ENCODE data around the gene TENM3.

The TENM3 gene

GRCh38 chr4:182257016-182257415 is 13.8 kb downstream of the TENM3 start:
- Histone ChIP-seq H3K27me3 (ENCODE audit: control insufficient read depth in 1 of 2, insufficient read depth in 2 of 2, low read length in 2 of 2) (no peaks in the 10 kb centered on the region), H3K9ac (ENCODE audit: low read length) (no peak overlapping the region), H3K36me3 (ENCODE audit: insufficient read depth, low read length) (no peaks in the 10 kb centered on the region), H3K9me3 (ENCODE audit: low read length) (no peaks in the 10 kb centered on the region), H3K4me1 (ENCODE audit: insufficient read depth, low read length) (no peaks in the 10 kb centered on the region), H3K4me3 (ENCODE audit: low read depth in 1 of 2, low read length in 2 of 2) (no peak overlapping the region), H3K27ac (ENCODE audit: low read depth, low read length) (no peak overlapping the region)

GRCh38 chr4:182257503-182257902 is 14.3 kb downstream of the TENM3 start:
- H3K36me3 ChIP-seq (ENCODE audit: insufficient read depth, low read length), result no peaks in the 10 kb centered on the region
- H3K9me3 ChIP-seq (ENCODE audit: low read length), result no peaks in the 10 kb centered on the region
- no peaks in the 10 kb centered on the region for H3K4me1 ChIP-seq (ENCODE audit: insufficient read depth, low read length)
- H3K4me3 ChIP-seq (ENCODE audit: low read depth in 1 of 2, low read length in 2 of 2), result no peak overlapping the region
- no peak overlapping the region for H3K27ac ChIP-seq (ENCODE audit: low read depth, low read length)
- no peak overlapping the region for H3K9ac ChIP-seq (ENCODE audit: low read length)
- H3K27me3 ChIP-seq (ENCODE audit: control insufficient read depth in 1 of 2, insufficient read depth in 2 of 2, low read length in 2 of 2), result no peaks in the 10 kb centered on the region

- Histone ChIP-seq H3K4me3 (ENCODE audit: low read depth in 1 of 2, low read length in 2 of 2) (no peak overlapping the region), H3K9me3 (ENCODE audit: low read length) (no peaks in the 10 kb centered on the region), H3K36me3 (ENCODE audit: insufficient read depth, low read length) (no peaks in the 10 kb centered on the region), H3K27me3 (ENCODE audit: control insufficient read depth in 1 of 2, insufficient read depth in 2 of 2, low read length in 2 of 2) (no peaks in the 10 kb centered on the region), H3K4me1 (ENCODE audit: insufficient read depth, low read length) (no peaks in the 10 kb centered on the region), H3K27ac (ENCODE audit: low read depth, low read length) (no peak overlapping the region), H3K9ac (ENCODE audit: low read length) (no peak overlapping the region)
Observed at GRCh38 chr4:182258441-182259000, 15.3 kb downstream of the TENM3 start.

GRCh38 chr4:182261651-182262223 is 18.5 kb downstream of the TENM3 start:
- no peaks in the 10 kb centered on the region for H3K4me1 ChIP-seq (ENCODE audit: insufficient read depth, low read length)
- no peaks in the 10 kb centered on the region for H3K27me3 ChIP-seq (ENCODE audit: control insufficient read depth in 1 of 2, insufficient read depth in 2 of 2, low read length in 2 of 2)
- H3K9ac ChIP-seq (ENCODE audit: low read length), result no peak overlapping the region
- no peaks in the 10 kb centered on the region for H3K36me3 ChIP-seq (ENCODE audit: insufficient read depth, low read length)
- no peak overlapping the region for H3K27ac ChIP-seq (ENCODE audit: low read depth, low read length)
- H3K4me3 ChIP-seq (ENCODE audit: low read depth in 1 of 2, low read length in 2 of 2), result no peak overlapping the region
- no peaks in the 10 kb centered on the region for H3K9me3 ChIP-seq (ENCODE audit: low read length)

- Histone ChIP-seq H3K36me3 (ENCODE audit: insufficient read depth, low read length) (no peaks in the 10 kb centered on the region), H3K27ac (ENCODE audit: low read depth, low read length) (no peak overlapping the region), H3K4me1 (ENCODE audit: insufficient read depth, low read length) (no peaks in the 10 kb centered on the region), H3K27me3 (ENCODE audit: control insufficient read depth in 1 of 2, insufficient read depth in 2 of 2, low read length in 2 of 2) (no peaks in the 10 kb centered on the region), H3K9ac (ENCODE audit: low read length) (no peak overlapping the region), H3K9me3 (ENCODE audit: low read length) (no peaks in the 10 kb centered on the region), H3K4me3 (ENCODE audit: low read depth in 1 of 2, low read length in 2 of 2) (no peak overlapping the region)
Observed at GRCh38 chr4:182263562-182263961, 20.4 kb downstream of the TENM3 start.

- Histone ChIP-seq H3K27me3 (ENCODE audit: control insufficient read depth in 1 of 2, insufficient read depth in 2 of 2, low read length in 2 of 2) (no peaks in the 10 kb centered on the region), H3K27ac (ENCODE audit: low read depth, low read length) (no peak overlapping the region), H3K9me3 (ENCODE audit: low read length) (no peaks in the 10 kb centered on the region), H3K4me3 (ENCODE audit: low read depth in 1 of 2, low read length in 2 of 2) (peak overlapping the region in 1 of 2 donors; percentile 38), H3K4me1 (ENCODE audit: insufficient read depth, low read length) (no peaks in the 10 kb centered on the region), H3K9ac (ENCODE audit: low read length) (no peak overlapping the region), H3K36me3 (ENCODE audit: insufficient read depth, low read length) (no peaks in the 10 kb centered on the region)
Observed at GRCh38 chr4:182264139-182264752, 21.0 kb downstream of the TENM3 start.

- Histone ChIP-seq H3K27ac (ENCODE audit: low read depth, low read length) (no peak overlapping the region), H3K27me3 (ENCODE audit: control insufficient read depth in 1 of 2, insufficient read depth in 2 of 2, low read length in 2 of 2) (no peaks in the 10 kb centered on the region), H3K9me3 (ENCODE audit: low read length) (no peaks in the 10 kb centered on the region)
Observed at GRCh38 chr4:182265881-182266280, 22.7 kb downstream of the TENM3 start.

GRCh38 chr4:182267048-182267447 is 23.8 kb downstream of the TENM3 start:
- no peak overlapping the region for H3K9ac ChIP-seq (ENCODE audit: low read length)
- H3K4me1 ChIP-seq (ENCODE audit: insufficient read depth, low read length), result no peaks in the 10 kb centered on the region
- H3K27me3 ChIP-seq (ENCODE audit: control insufficient read depth in 1 of 2, insufficient read depth in 2 of 2, low read length in 2 of 2), result no peaks in the 10 kb centered on the region
- no peaks in the 10 kb centered on the region for H3K9me3 ChIP-seq (ENCODE audit: low read length)
- H3K27ac ChIP-seq (ENCODE audit: low read depth, low read length), result no peak overlapping the region
- no peaks in the 10 kb centered on the region for H3K36me3 ChIP-seq (ENCODE audit: insufficient read depth, low read length)
- no peak overlapping the region for H3K4me3 ChIP-seq (ENCODE audit: low read depth in 1 of 2, low read length in 2 of 2)

More at GRCh38 chr4:182265881-182266280, 22.7 kb downstream of the TENM3 start:
- Histone ChIP-seq H3K9ac (ENCODE audit: low read length) (no peak overlapping the region), H3K4me3 (ENCODE audit: low read depth in 1 of 2, low read length in 2 of 2) (no peak overlapping the region), H3K36me3 (ENCODE audit: insufficient read depth, low read length) (no peaks in the 10 kb centered on the region), H3K4me1 (ENCODE audit: insufficient read depth, low read length) (no peaks in the 10 kb centered on the region)

- Histone ChIP-seq H3K4me1 (ENCODE audit: insufficient read depth, low read length) (no peaks in the 10 kb centered on the region), H3K27ac (ENCODE audit: low read depth, low read length) (no peak overlapping the region), H3K9ac (ENCODE audit: low read length) (no peak overlapping the region), H3K4me3 (ENCODE audit: low read depth in 1 of 2, low read length in 2 of 2) (no peak overlapping the region), H3K36me3 (ENCODE audit: insufficient read depth, low read length) (no peaks in the 10 kb centered on the region), H3K27me3 (ENCODE audit: control insufficient read depth in 1 of 2, insufficient read depth in 2 of 2, low read length in 2 of 2) (no peaks in the 10 kb centered on the region), H3K9me3 (ENCODE audit: low read length) (no peaks in the 10 kb centered on the region)
Observed at GRCh38 chr4:182268966-182269365, 25.8 kb downstream of the TENM3 start.

- H3K36me3 ChIP-seq (ENCODE audit: insufficient read depth, low read length), result no peaks in the 10 kb centered on the region
- no peak overlapping the region for H3K9ac ChIP-seq (ENCODE audit: low read length)
- no peaks in the 10 kb centered on the region for H3K4me1 ChIP-seq (ENCODE audit: insufficient read depth, low read length)
- no peak overlapping the region for H3K4me3 ChIP-seq (ENCODE audit: low read depth in 1 of 2, low read length in 2 of 2)
- no peak overlapping the region for H3K27ac ChIP-seq (ENCODE audit: low read depth, low read length)
- H3K27me3 ChIP-seq (ENCODE audit: control insufficient read depth in 1 of 2, insufficient read depth in 2 of 2, low read length in 2 of 2), result no peaks in the 10 kb centered on the region
- no peaks in the 10 kb centered on the region for H3K9me3 ChIP-seq (ENCODE audit: low read length)
Observed at GRCh38 chr4:182271731-182272130, 28.5 kb downstream of the TENM3 start.

- no peaks in the 10 kb centered on the region for H3K9me3 ChIP-seq (ENCODE audit: low read length)
Observed at GRCh38 chr4:182272151-182272550, 28.9 kb downstream of the TENM3 start.

More at GRCh38 chr4:182272151-182272550, 28.9 kb downstream of the TENM3 start:
- Histone ChIP-seq H3K4me1 (ENCODE audit: insufficient read depth, low read length) (no peaks in the 10 kb centered on the region), H3K36me3 (ENCODE audit: insufficient read depth, low read length) (no peaks in the 10 kb centered on the region), H3K9ac (ENCODE audit: low read length) (no peak overlapping the region), H3K27me3 (ENCODE audit: control insufficient read depth in 1 of 2, insufficient read depth in 2 of 2, low read length in 2 of 2) (no peaks in the 10 kb centered on the region), H3K27ac (ENCODE audit: low read depth, low read length) (no peak overlapping the region), H3K4me3 (ENCODE audit: low read depth in 1 of 2, low read length in 2 of 2) (no peak overlapping the region)
